ENCODE data around the gene FBXW9.
"Not testable (repeated sequence)": the region's sequence is repeated elsewhere in the genome, so short reads cannot be mapped to it uniquely, and the experiment has no call there.

DNA sequence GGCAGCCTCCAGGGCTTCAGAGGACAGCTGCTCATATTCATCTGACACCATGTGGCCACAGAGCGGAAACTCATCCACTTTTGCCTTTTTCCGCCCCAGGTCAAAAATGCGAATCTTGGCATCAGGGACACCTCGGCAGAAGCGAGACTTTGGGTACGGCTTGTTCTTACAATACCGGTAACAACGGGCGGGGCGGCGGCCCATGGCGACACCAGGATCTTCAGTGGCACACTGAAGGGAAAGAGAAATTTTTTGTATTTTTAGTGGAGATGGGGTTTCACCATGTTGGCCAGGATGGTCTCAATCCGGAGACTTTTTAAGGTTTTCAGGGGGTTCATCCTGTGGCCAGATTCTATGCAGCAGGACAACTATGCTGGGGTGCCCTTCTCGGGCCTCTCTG, 52.7 kb downstream of the FBXW9 start:
- TF ChIP-seq CTCF, POLR2A, EP300 (IDR thresholded peaks at IDR 0.05): not testable (repeated sequence)
